ENCODE results near the gene C11orf68. TPM values are rescaled to one million over a fixed set of nuclear protein-coding genes. Genes with fewer than 3 reads are reported as not detected.
"Not testable (repeated sequence)": the region's sequence is repeated elsewhere in the genome, so short reads cannot be mapped to it uniquely, and the experiment has no call there.

C11orf68 gene
- total and polyA plus RNA-seq, 2 of the 8 experiments (the other 6 are each of a cell fraction or from before 2014, with no cell fraction given), result 24.0 to 51.2 TPM

- TF ChIP-seq GTF2F1 (IDR thresholded peaks at IDR 0.05; ENCODE audit: borderline replicate concordance, low read depth, low read length), result no peak
Measured at GRCh38 chr11:65952052-65952521, 33.2 kb upstream of the C11orf68 start (continued).

DNA sequence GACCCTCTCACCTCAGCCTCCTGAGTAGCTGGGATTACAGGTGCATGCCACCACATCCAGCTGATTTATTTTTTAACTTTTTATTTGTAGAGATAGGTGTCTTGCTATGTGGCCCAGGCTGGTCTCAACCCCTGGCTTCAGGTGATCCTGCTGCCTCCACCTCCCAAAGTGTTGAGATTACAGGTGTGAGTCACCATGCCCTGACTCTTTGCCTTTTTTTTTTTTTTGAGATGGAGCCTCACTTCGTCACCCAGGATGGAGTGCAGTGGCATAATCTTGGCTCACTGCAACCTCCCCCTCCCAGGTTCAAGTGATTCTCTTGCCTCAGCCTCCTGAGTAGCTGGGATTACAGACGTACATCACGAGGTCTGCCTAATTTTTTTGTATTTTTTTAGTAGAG is 32.8 kb upstream of the C11orf68 start:
- H3K9ac ChIP-seq (replicated peaks in 1 of 4; ENCODE audit: extremely low read depth in 1 of 4, low read depth in 3 of 4, low read length in 3 of 4); H2BK5ac ChIP-seq (ENCODE audit: low read depth, low read length); H3K4ac ChIP-seq (replicated peaks; ENCODE audit: insufficient read length, low read depth, low read length); H3K79me1 ChIP-seq (ENCODE audit: low read depth, low read length); H4K5ac ChIP-seq (ENCODE audit: insufficient read length, low read depth, low read length); H4K8ac ChIP-seq (ENCODE audit: extremely low read depth, insufficient read depth, low read length); H3K14ac ChIP-seq (ENCODE audit: insufficient read length); H3K4me2 ChIP-seq (ENCODE audit: insufficient read depth in 1 of 2, low read depth in 2 of 2, low read length in 2 of 2); H3K9me3 ChIP-seq (ENCODE audit: insufficient read depth in 2 of 2, low read depth in 1 of 2, low read length in 1 of 2); H3K56ac ChIP-seq (replicated peaks; ENCODE audit: insufficient read length, low read depth, low read length); H2AK5ac ChIP-seq (ENCODE audit: low read depth, low read length); H3K23ac ChIP-seq (ENCODE audit: insufficient read length); H3K79me2 ChIP-seq (ENCODE audit: control insufficient read depth in 1 of 2, insufficient read depth in 2 of 2, low read length in 2 of 2); H3K27me3 ChIP-seq (replicated peaks in 1 of 4; ENCODE audit: control insufficient read depth in 3 of 4, extremely low read depth in 1 of 4, insufficient read depth in 3 of 4, low read length in 3 of 4); H3K27ac ChIP-seq (ENCODE audit: low read depth, low read length); H2BK15ac ChIP-seq (ENCODE audit: low read length); H3K4me3 ChIP-seq (ENCODE audit: extremely low read depth in 1 of 4, insufficient read depth in 2 of 4, low read depth in 3 of 4, low read length in 4 of 4); H2BK20ac ChIP-seq (ENCODE audit: low read length); H3K18ac ChIP-seq (ENCODE audit: extremely low read depth, low read length); H3K23me2 ChIP-seq (ENCODE audit: low read depth, low read length); FAIRE-seq; H4K20me1 ChIP-seq (replicated peaks in 1 of 2; ENCODE audit: control insufficient read depth in 1 of 2, insufficient read depth in 2 of 2, low read length in 2 of 2); H4K91ac ChIP-seq (replicated peaks; ENCODE audit: insufficient read length, low read length); H2BK12ac ChIP-seq (ENCODE audit: low read depth, low read length); H2BK120ac ChIP-seq (replicated peaks; ENCODE audit: low read depth, low read length); DNase-seq (ENCODE audit: low read depth in 1 of 2, low spot score in 2 of 2); H2AFZ ChIP-seq (ENCODE audit: low read length); H3K4me1 ChIP-seq (replicated peaks in 1 of 4; ENCODE audit: control insufficient read depth in 3 of 4, insufficient read depth in 4 of 4, low read length in 3 of 4); H3K36me3 ChIP-seq (ENCODE audit: control insufficient read depth in 2 of 4, insufficient read depth in 4 of 4, low read length in 3 of 4): not testable (repeated sequence)
- 67% methylated on average over 3 of the region's 3 CpGs; no CpG with 5 or more reads in 1 of the 2 experiments for WGBS, 2 experiments (ENCODE audit: extremely low coverage in 1 of 2, insufficient coverage in 1 of 2, insufficient read length in 1 of 2, insufficient replicate concordance in 2 of 2, low coverage in 1 of 2, low lambda C conversion rate in 2 of 2, missing lambda C conversion rate in 1 of 2)
- CTCF ChIA-PET (ENCODE audit: partially characterized antibody), result interaction anchor here (0.6 to 1.7 kb wide), 2 partner anchors 19 to 27 kb away, joined by 3 to 8 read pairs; no protein-coding TSS in a partner anchor
- POLR2A ChIA-PET (ENCODE audit: partially characterized antibody), result interaction anchor here (0.8 to 1.6 kb wide), 5 partner anchors 9 to 61 kb away, joined by 3 to 6 read pairs (median 3); partner anchors contain the start of genes CCDC85B and SART1
